Gastrocnemius medialis (tissue), 4 donors: ENCODE results near the gene HOXC13. TPM values are rescaled to one million over a fixed set of nuclear protein-coding genes. Genes with fewer than 3 reads are reported as not detected.
A peak's percentile ranks its signal among the peaks of the same experiment; 100 is the strongest.

Experiments
- ATAC-seq, 2 donors: fragments of 150-250 bp; one replicate each; pipeline ENCODE4 v1.9.1; 2016
- DNase-seq, 2 donors: peaks; one replicate each; pipeline ENCODE4 v3.0.0-alpha.2; 2019
- H3K27ac ChIP-seq, 4 donors: fragments of 200-600 bp; sonication (generic); 1 replicate in 1 of 4; 2 replicates in 3 of 4; pipeline ENCODE4 v1.5.1; 2016 to 2018; ENCODE audit warnings: mild to moderate bottlenecking in 2 of 4, moderate library complexity in 1 of 4
- H3K27me3 ChIP-seq, 3 donors: fragments of 200-600 bp; sonication (generic) in 2 of 3; 1 replicate in 1 of 3; 2 replicates in 2 of 3; pipeline versions ENCODE4 v1.5.1 to v1.6.0; 2016 to 2019; ENCODE audit warnings: mild to moderate bottlenecking in 1 of 3, moderate library complexity in 1 of 3
- H3K36me3 ChIP-seq, 2 donors: fragments of 200-600 bp; sonication (generic) in 1 of 2; one replicate each; pipeline ENCODE4 v1.5.1; 2017 to 2018
- H3K4me1 ChIP-seq, 2 donors: fragments of 200-600 bp; sonication (generic) in 1 of 2; one replicate each; pipeline ENCODE4 v1.5.1; 2016 to 2017; ENCODE audit warnings: mild to moderate bottlenecking in 2 of 2
- H3K4me3 ChIP-seq, 4 donors: fragments of 200-600 bp; sonication (generic) in 3 of 4; 1 replicate in 1 of 4; 2 replicates in 3 of 4; pipeline ENCODE4 v1.5.1; 2016 to 2019; ENCODE audit warnings: mild to moderate bottlenecking in 2 of 4
- H3K9me3 ChIP-seq, 3 donors: fragments of 200-600 bp; sonication (generic) in 2 of 3; 1 replicate in 1 of 3; 2 replicates in 2 of 3; pipeline ENCODE4 v1.5.1; 2016 to 2019
- POLR2A ChIP-seq, 2 donors: fragments of 450-650 bp; IDR thresholded peaks; one replicate each; pipeline ENCODE4 v1.6.1; 2017; ENCODE audit warnings: antibody characterized with exemption in 2 of 2, mild to moderate bottlenecking in 2 of 2, moderate library complexity in 2 of 2
- in situ Hi-C, 4 donors: fragments of 200-750 bp; cut with MboI; loops; one replicate each; pipeline versions ENCODE4 v1.15.0 to v1.8.0; 2017; ENCODE audit warnings: low sequenced_read_pairs in 4 of 4
- intact Hi-C: fragments of 100-400 bp; cut with DNase I; formaldehyde crosslinking; loops from one replicate; pipeline ENCODE4 v1.15.1; 2023; ENCODE audit warnings: low total_unique reads
- total RNA-seq, 4 donors: library from RNA; depleted of rRNA; stranded (reverse); fragments of >200 nt; gene quantifications; one replicate each; pipeline versions ENCODE4 v1.1.0 to v1.2.3, GENCODE V29; 2016
- TF ChIP-seq, protein P1 (sequence below), 5 experiments: fragments of 450-650 bp in 3 of 5; fragments of 200-600 bp in 2 of 5; sonication (generic) in 2 of 5; IDR thresholded peaks in 4 of 5; conservative IDR thresholded peaks in 1 of 5; 1 replicate in 4 of 5; 2 replicates in 1 of 5; pipeline ENCODE4 v1.5.1; 2016 to 2019; ENCODE audit warnings: antibody characterized with exemption in 5 of 5, mild to moderate bottlenecking in 3 of 5, moderate library complexity in 3 of 5

The HOXC13 gene
- total RNA-seq, 4 donors from 2014 or later: 0.10 to 0.33 TPM; not detected in 2

DNA sequence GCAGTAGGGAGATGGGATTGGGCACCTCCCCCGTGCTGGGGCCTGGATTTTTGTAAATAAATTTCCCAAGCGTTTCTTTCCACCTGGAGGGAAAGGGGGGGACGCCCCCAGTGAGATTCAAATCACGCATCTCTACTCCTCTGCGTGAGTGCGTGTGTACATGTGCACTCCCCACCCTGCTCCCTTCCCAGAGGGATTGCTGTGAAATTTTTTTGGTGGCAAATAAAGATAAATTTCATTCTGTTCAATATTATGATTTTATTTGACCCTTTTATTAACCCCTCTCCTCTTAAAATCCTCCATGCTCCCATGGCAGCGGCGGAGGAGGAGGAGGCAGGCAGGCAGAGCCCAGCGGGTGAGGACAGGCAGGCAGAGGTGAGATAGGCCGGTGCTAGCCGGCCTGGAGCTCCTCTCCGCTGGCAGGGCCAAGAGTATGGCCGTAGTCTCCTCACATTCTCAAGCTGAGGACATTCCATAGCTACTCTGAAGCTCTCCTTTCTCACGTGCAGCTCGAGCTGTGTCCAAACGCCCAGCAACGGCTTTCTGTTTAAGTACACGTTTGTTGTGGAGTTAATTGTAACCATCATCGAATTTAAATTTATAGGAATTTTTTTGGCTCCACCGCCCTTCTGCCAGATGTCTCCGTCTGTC, 37.7 kb downstream of the HOXC13 start:
- DNase-seq (no peak), ATAC-seq (no peak)
- peak overlapping the region; percentile 26 to 67 (median 40) for H3K27ac ChIP-seq
- no peaks in the 10 kb centered on the region for H3K9me3 ChIP-seq
- H3K4me3 ChIP-seq: no peak overlapping the region
- H3K27me3 ChIP-seq: peaks cover 72 to 94% (median 86%) of the 10 kb centered on the region in 3 donors
- in situ Hi-C loops (loop anchor here in 3 of 4 donors (25.0 kb wide), 3 partner anchors 236 to 1736 kb away; partner anchors contain the start of genes GPR84 (in 2 of the 3), BLOC1S1 (in 1 of the 3), ITGA7 (in 1 of the 3) and RDH5 (in 1 of the 3)), intact Hi-C loops (no loop called here)
- H3K36me3 ChIP-seq: no peaks in the 10 kb centered on the region
- no peak for TF ChIP-seq POLR2A (IDR thresholded peaks at IDR 0.05)
- H3K4me1 ChIP-seq: peaks cover 7 to 42% of the 10 kb centered on the region in 2 donors

DNA sequence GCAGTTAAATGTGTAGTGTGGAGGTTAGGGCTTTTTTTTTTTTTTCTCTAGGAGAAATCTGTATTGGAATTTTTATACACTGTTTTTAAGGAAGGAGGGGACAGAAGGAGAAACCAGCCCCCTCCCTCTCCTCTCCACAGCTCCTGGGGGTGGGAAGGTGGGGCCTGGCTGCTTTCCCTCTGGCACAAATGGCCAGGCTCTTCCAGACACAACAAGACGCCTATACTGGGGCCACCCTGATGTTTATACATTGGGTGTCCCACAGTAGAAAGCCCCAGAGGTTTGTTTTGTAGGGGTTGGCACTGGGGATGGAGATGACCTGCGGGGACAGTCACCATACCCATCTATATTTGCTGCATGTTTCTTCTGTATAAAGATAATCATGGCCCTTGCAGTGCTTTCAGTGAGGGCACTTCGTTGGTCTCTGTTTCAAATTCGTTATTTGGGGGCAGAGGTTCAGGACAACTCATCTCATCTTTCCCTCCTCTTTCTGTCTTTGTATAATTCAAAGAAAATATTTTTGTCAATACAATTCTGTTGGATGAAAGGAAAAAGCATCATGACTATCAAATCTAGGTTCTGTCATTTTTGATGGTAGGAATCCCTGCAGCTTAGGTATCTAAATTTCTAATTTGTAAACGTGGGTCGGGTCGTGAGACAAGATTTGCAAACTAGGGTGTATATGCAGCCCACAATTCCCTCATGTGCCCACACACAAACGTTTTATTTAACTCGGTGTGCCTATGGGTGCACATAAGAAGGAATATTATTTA, 38.4 kb downstream of the HOXC13 start:
- H3K36me3 ChIP-seq: no peaks in the 10 kb centered on the region
- H3K27me3 ChIP-seq: peaks cover 65 to 94% (median 79%) of the 10 kb centered on the region in 3 donors
- no peaks in the 10 kb centered on the region for H3K9me3 ChIP-seq
- ATAC-seq (no peak), DNase-seq (no peak)
- peaks cover 7 to 42% of the 10 kb centered on the region in 2 donors for H3K4me1 ChIP-seq
- H3K4me3 ChIP-seq: no peak overlapping the region
- intact Hi-C loops (no loop called here), in situ Hi-C loops (loop anchor here in 3 of 4 donors (25.0 kb wide), 3 partner anchors 235 to 1735 kb away; partner anchors contain the start of genes GPR84 (in 2 of the 3), BLOC1S1 (in 1 of the 3), ITGA7 (in 1 of the 3) and RDH5 (in 1 of the 3))
- TF ChIP-seq, protein P1, sequence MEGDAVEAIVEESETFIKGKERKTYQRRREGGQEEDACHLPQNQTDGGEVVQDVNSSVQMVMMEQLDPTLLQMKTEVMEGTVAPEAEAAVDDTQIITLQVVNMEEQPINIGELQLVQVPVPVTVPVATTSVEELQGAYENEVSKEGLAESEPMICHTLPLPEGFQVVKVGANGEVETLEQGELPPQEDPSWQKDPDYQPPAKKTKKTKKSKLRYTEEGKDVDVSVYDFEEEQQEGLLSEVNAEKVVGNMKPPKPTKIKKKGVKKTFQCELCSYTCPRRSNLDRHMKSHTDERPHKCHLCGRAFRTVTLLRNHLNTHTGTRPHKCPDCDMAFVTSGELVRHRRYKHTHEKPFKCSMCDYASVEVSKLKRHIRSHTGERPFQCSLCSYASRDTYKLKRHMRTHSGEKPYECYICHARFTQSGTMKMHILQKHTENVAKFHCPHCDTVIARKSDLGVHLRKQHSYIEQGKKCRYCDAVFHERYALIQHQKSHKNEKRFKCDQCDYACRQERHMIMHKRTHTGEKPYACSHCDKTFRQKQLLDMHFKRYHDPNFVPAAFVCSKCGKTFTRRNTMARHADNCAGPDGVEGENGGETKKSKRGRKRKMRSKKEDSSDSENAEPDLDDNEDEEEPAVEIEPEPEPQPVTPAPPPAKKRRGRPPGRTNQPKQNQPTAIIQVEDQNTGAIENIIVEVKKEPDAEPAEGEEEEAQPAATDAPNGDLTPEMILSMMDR (IDR thresholded peaks at IDR 0.05 in 4 of 5, conservative IDR thresholded peaks at IDR 0.05 in 1 of 5): no peak
- no peak for TF ChIP-seq POLR2A (IDR thresholded peaks at IDR 0.05)
- H3K27ac ChIP-seq: peak overlapping the region; percentile 26 to 67 (median 40)

DNA sequence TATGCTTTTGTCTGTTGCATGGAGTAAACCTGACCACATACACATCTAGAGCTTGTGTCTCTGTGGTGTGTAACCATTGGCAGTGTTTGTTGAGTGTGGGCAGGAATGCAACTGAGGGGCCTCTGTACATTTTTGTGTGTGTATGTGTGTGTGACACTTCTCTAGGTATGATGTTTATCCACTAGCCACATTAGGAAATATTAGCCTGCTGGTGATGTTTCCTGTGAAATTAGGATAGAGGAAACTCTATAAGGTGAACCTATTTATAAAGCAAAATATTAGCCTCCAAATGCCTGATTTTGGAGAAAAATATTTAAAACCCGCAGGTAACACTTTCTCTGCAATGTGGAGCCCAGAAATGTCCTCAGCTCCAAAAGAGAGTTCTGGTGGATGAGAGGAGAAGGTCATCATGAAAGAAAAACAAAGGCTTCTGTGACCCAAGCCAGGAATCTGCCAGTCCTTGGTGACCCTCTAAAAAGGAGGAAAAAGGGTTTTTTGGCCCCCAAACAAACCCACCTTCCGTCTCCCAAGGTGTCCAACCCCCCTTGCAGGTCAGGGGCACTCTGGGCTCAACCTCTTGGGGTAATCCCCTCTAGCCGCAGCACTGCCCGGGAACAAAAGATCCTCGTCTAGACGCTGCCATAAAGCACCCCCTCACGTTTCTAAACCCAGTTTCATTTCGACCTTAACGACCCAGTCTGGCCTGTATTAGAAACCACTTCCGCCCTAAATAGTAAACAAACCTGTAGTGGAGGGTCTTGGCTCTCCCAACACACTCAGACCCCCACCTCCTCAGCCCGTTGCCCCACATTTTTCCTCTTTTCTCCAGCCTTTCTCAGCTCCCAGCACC, 39.2 kb downstream of the HOXC13 start:
- Histone ChIP-seq H3K27me3 (peaks cover 57 to 94% (median 71%) of the 10 kb centered on the region in 3 donors), H3K4me1 (peaks cover 7 to 42% of the 10 kb centered on the region in 2 donors), H3K9me3 (no peaks in the 10 kb centered on the region), H3K27ac (peak overlapping the region; percentile 6 to 53 (median 43)), H3K36me3 (no peaks in the 10 kb centered on the region), H3K4me3 (no peak overlapping the region)
- DNase-seq (no peak), ATAC-seq (no peak)
- intact Hi-C loops: no loop called here
- in situ Hi-C loops: loop anchor here in 3 of 4 donors (25.0 kb wide), 3 partner anchors 234 to 1734 kb away; partner anchors contain the start of genes GPR84 (in 2 of the 3), BLOC1S1 (in 1 of the 3), ITGA7 (in 1 of the 3) and RDH5 (in 1 of the 3)
- TF ChIP-seq, protein P1 (IDR thresholded peaks at IDR 0.05 in 4 of 5, conservative IDR thresholded peaks at IDR 0.05 in 1 of 5): no peak
- TF ChIP-seq POLR2A (IDR thresholded peaks at IDR 0.05): no peak

DNA sequence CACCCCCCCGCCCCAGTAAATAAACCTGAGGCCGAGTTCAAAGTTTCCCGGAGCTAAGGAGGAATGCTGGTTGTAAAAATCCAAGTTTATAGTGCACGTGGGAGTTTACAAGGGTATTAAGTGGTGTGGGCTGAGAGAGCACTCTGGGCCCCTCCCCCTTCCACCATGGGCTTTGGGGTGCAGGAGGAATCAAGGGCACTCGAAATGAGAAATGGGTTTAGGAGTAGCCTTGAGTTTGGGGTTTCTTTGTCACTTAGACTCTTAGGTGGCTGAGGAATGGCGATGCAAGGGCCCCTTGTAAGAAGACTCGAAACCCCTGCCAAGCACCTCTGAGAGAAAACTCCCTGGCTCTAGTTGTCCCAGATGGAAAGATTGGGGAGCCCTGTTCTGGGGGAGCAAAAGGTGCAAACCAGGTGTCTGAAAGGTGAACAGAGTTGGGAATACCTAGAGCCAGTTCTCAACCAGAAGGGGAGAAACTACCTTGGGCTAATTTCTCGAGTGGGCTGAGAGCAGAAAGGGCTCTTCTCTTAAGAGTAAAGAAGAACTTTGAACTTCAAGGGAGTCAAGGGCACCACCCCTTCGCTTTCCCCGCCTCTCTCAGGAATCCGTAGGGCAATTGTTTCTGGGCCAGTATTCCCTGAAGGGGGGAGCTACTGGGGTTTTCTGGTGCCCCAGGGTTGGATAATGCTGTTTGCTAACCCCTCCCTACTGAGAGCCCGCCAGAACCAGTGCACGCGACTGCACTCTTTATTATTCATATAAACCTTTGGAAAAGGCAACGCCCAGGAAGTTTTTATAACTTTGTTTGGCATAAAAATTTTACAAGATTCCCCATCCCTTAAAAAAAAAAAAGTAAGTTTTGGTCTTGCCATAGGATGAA, 40.1 kb downstream of the HOXC13 start:
- peaks cover 48 to 93% (median 62%) of the 10 kb centered on the region in 3 donors for H3K27me3 ChIP-seq
- no peaks in the 10 kb centered on the region for H3K9me3 ChIP-seq
- in situ Hi-C loops: loop anchor here in 3 of 4 donors (25.0 kb wide), 3 partner anchors 234 to 1734 kb away; partner anchors contain the start of genes GPR84 (in 2 of the 3), BLOC1S1 (in 1 of the 3), ITGA7 (in 1 of the 3) and RDH5 (in 1 of the 3)
- peaks cover 7 to 40% of the 10 kb centered on the region in 2 donors for H3K4me1 ChIP-seq
- DNase-seq (no peak), ATAC-seq (no peak)
- no peaks in the 10 kb centered on the region for H3K36me3 ChIP-seq
- peak overlapping the region; percentile 6 to 99 (median 43) for H3K27ac ChIP-seq
- TF ChIP-seq POLR2A (IDR thresholded peaks at IDR 0.05): no peak
- TF ChIP-seq, protein P1 (IDR thresholded peaks at IDR 0.05 in 4 of 5, conservative IDR thresholded peaks at IDR 0.05 in 1 of 5): no peak
- intact Hi-C loops: no loop called here
- no peak overlapping the region for H3K4me3 ChIP-seq
